Pancreas (tissue), 10 donors: ENCODE data around the gene ASPRV1. TPM values are rescaled to one million over a fixed set of nuclear protein-coding genes. Genes with fewer than 3 reads are reported as not detected.

Experiments used
- ATAC-seq, 4 donors: fragments of 200-7000 bp; cut with Tn5 transposase; one replicate each; pipeline versions ENCODE4 v1.8.0 to v1.9.1; 2020; ENCODE audit warnings: mild to moderate bottlenecking in 4 of 4, moderate library complexity in 4 of 4
- DNase-seq, 6 donors: peaks; one replicate each; pipeline ENCODE4 v3.0.0-alpha.2; 2020
- FAIRE-seq: peaks from 2 replicates; lab custom pipeline; 2012; peaks lifted over from hg19 to GRCh38; lab: Jason Lieb, UNC
- H3K27ac ChIP-seq, 4 donors: fragments of 200-600 bp; sonication (generic); 1 replicate in 3 of 4; 2 replicates in 1 of 4; pipeline versions ENCODE4 v1.5.0 to v1.8.0; 2020
- H3K27me3 ChIP-seq, 4 donors: fragments of 200-600 bp; one replicate each; pipeline ENCODE4 v1.8.0; 2021
- H3K36me3 ChIP-seq, 3 donors: fragments of 200-600 bp; sonication (generic) in 1 of 3; one replicate each; pipeline versions ENCODE4 v1.5.0 to v1.8.0; 2020 to 2021
- H3K4me1 ChIP-seq, 3 donors: fragments of 200-600 bp; one replicate each; pipeline ENCODE4 v1.8.0; 2021
- H3K4me3 ChIP-seq, 4 donors: fragments of 200-600 bp; sonication (generic) in 2 of 4; one replicate each; pipeline versions ENCODE4 v1.5.0 to v1.8.0; 2020 to 2021
- H3K9me3 ChIP-seq, 4 donors: fragments of 200-600 bp; one replicate each; pipeline ENCODE4 v1.8.0; 2021
- WGBS, 2 donors: extraction: QIAGEN DNeasy Blood & Tissue Kit; methylation state at CpG; one replicate each; pipeline ENCODE4 v1.1.7; 2013; 5-methylcytosine and 5-hydroxymethylcytosine counted together
- intact Hi-C, 3 donors: fragments of 100-400 bp; cut with DNase I; formaldehyde crosslinking; loops; one replicate each; pipeline versions ENCODE4 v1.11.1 to v1.14.2; 2022
- polyA plus RNA-seq, 2 donors: library from polyadenylated mRNA; stranded (reverse); fragments of 200-250 nt; gene quantifications; one replicate each; pipeline ENCODE4 v1.2.3, GENCODE V29; 2013
- total RNA-seq, 6 donors: library from RNA; stranded (reverse); fragmentation: NEBNext Ultra II Directional in 4 of 6; extraction: Animal tissue kit (Norgen Biotek cat#: 25700) in 4 of 6; gene quantifications; one replicate each; pipeline versions ENCODE4 v1.2.1 to v1.2.4, GENCODE V29; 2021 to 2023
- TF ChIP-seq, protein P1 (sequence below), 4 donors: fragments of 200-600 bp; sonication (generic) in 3 of 4; IDR thresholded peaks; one replicate each; pipeline versions ENCODE4 v1.5.0 to v1.8.0; 2021; ENCODE audit warnings: antibody characterized with exemption in 4 of 4
- donor health status: healthy with polysubstance abuse.
- donor health status: DM: no; HTN: no; CAD: no; lungs with moderate emphysema.
- donor health status: DM: no; HTN: no; CAD: no.
- donor health status: control.
- donor health status: control.
- donor health status: Bipolar disorder and iron deficiency.
- donor health status: DM: yes; HTN: yes; CAD: no.
- donor health status: DM: no; HTN: no; CAD: no.
- donor health status: DM: no; HTN: no; CAD: no.
- donor health status: DM: yes; HTN: yes; CAD: no.

The ASPRV1 gene
- total and polyA plus RNA-seq, 8 donors = 0.12 to 1.2 (median 0.29) TPM

DNA sequence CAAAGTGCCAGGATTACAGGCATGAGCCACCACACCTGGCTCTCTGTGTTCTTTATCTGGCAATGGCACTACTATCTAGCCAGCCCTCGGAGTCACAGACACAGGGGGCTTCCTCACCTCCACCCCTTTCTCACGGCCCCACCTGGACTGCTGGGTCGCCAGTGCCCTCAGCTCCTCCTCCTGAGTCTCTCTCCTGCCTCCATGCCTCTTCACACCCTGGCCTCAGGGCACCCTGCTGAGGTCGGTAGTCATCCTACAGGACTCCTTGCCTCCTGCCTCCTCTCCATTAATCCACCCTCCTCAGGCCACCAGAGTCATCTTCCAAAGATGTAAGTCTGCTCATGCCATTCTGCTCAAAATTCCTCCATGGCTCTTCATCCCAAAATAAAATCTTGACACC is 8.6 kb upstream of the ASPRV1 start:
- DNase-seq = peak in 1 of 6 donors; percentile 18
- 65 to 82% methylated on average over 4 of the region's 4 CpGs for WGBS, 2 donors
- no peak for ATAC-seq
- no peak for FAIRE-seq
- Histone ChIP-seq H3K4me3 (no peak overlapping the region), H3K27me3 (no peaks in the 10 kb centered on the region), H3K27ac (no peak overlapping the region), H3K4me1 (no peaks in the 10 kb centered on the region), H3K9me3 (no peaks in the 10 kb centered on the region), H3K36me3 (no peaks in the 10 kb centered on the region)
- TF ChIP-seq, protein P1, sequence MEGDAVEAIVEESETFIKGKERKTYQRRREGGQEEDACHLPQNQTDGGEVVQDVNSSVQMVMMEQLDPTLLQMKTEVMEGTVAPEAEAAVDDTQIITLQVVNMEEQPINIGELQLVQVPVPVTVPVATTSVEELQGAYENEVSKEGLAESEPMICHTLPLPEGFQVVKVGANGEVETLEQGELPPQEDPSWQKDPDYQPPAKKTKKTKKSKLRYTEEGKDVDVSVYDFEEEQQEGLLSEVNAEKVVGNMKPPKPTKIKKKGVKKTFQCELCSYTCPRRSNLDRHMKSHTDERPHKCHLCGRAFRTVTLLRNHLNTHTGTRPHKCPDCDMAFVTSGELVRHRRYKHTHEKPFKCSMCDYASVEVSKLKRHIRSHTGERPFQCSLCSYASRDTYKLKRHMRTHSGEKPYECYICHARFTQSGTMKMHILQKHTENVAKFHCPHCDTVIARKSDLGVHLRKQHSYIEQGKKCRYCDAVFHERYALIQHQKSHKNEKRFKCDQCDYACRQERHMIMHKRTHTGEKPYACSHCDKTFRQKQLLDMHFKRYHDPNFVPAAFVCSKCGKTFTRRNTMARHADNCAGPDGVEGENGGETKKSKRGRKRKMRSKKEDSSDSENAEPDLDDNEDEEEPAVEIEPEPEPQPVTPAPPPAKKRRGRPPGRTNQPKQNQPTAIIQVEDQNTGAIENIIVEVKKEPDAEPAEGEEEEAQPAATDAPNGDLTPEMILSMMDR (IDR thresholded peaks at IDR 0.05) = no peak
- intact Hi-C loops = no loop called here

DNA sequence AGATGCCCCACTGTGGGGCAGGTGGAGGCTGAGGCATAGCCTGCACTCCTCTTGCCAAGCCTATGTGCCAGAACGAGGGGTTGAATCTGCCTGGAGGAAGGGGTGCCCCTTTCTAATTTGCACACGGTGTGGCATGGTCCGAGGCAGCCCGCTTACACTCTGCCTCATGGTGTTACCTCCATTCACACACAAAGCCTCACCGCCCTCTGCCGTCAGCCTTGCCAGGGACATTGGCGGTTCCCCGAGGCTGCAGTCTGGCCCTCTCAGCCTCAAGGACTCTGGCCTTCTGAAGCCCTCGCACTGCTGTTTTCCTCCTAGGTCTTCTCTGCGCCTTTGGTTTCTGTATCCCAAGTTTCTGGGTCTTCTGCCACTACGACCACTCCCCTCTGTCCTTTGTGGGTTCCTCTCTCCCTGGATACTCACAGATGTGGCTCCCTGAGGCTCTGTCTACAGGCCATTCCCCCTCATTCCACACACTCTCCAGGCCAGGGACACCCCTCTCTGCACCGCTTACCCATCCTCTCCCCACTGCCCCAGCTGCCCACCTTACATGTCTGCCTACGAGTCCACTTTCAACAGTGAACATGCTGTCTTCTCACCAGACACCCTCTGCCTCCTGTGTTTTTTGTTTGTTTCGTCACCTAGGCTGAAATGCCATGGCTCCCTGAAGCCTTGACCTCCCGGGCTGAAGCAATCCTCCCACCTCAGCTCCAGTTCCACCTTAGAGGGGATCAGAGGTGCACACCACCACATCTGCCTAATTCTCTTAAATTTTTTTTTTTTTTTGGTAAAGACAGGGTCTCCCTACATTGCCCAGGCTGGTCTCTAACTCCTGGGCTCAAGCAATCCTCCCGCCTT is 7.9 kb upstream of the ASPRV1 start:
- intact Hi-C loops = no loop called here
- WGBS, 2 donors = 81 to 83% methylated on average over 16 of the region's 16 CpGs
- DNase-seq (peak in 1 of 6 donors; percentile 44), FAIRE-seq (no peak), ATAC-seq (no peak)
- no peaks in the 10 kb centered on the region for H3K4me1 ChIP-seq
- TF ChIP-seq, protein P1 (IDR thresholded peaks at IDR 0.05) = no peak
- no peaks in the 10 kb centered on the region for H3K36me3 ChIP-seq
- no peak overlapping the region for H3K4me3 ChIP-seq
- H3K27ac ChIP-seq = no peak overlapping the region
- H3K9me3 ChIP-seq = no peaks in the 10 kb centered on the region
- H3K27me3 ChIP-seq = no peaks in the 10 kb centered on the region

DNA sequence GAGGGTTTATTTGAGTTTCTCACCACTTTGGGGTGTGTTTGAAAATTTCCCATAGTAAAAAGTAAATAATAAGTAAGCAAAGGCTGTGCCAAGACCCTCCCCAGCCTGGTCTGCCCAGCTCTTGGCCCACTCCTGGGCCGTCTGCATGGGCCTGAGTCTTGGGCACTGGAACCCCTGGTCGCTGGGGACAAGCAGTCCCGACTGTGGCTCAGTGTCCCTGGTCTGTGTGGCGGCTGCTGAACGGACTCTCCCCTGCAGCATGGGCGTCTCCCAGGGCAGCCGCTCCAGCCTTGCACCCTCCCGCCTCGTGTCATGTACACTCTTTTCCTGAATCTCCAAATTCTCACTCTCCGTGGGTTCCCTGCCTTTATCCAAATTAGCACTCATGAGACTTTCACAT is 7.2 kb upstream of the ASPRV1 start:
- TF ChIP-seq, protein P1 (IDR thresholded peaks at IDR 0.05) = no peak
- H3K27me3 ChIP-seq = no peaks in the 10 kb centered on the region
- no peaks in the 10 kb centered on the region for H3K36me3 ChIP-seq
- peak in 1 of 6 donors; percentile 29 for DNase-seq
- FAIRE-seq = no peak
- intact Hi-C loops = no loop called here
- no peak for ATAC-seq
- no peak overlapping the region for H3K4me3 ChIP-seq
- H3K9me3 ChIP-seq = no peaks in the 10 kb centered on the region
- H3K27ac ChIP-seq = no peak overlapping the region
- 77 to 83% methylated on average over 10 of the region's 10 CpGs for WGBS, 2 donors
- H3K4me1 ChIP-seq = no peaks in the 10 kb centered on the region

DNA sequence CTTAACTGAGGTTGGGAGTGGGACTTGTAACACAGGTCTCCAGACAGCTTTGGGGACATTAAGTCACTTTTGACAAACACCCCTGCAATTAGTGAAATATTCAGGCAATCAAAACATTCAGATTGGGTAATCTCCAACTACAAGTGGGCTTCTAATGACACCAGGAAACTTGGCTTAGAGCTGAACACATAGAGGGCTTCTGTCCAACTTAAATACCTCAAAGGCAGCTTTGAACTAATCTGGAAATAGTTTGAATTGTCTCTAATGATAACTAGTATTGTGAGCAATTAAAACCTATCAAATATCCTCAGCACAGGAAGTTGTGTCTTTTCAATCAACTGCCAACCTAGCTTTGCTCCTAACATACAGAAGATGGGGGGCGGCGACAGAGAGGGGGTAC is 5.1 kb upstream of the ASPRV1 start:
- no peaks in the 10 kb centered on the region for H3K9me3 ChIP-seq
- ATAC-seq (no peak), DNase-seq (no peak), FAIRE-seq (no peak)
- H3K4me1 ChIP-seq = no peaks in the 10 kb centered on the region
- 90 to 100% methylated on average over 2 of the region's 2 CpGs for WGBS, 2 donors
- intact Hi-C loops = no loop called here
- TF ChIP-seq, protein P1 (IDR thresholded peaks at IDR 0.05) = no peak
- H3K27ac ChIP-seq = no peak overlapping the region
- no peaks in the 10 kb centered on the region for H3K27me3 ChIP-seq
- H3K36me3 ChIP-seq = no peaks in the 10 kb centered on the region
- H3K4me3 ChIP-seq = no peak overlapping the region
